Activated CD8-positive, alpha-beta memory T cell treated with anti-CD3 and anti-CD28 coated beads for 36 hours (primary cell): ENCODE measurements around the gene ASPG. TPM values are rescaled to one million over a fixed set of nuclear protein-coding genes. Genes with fewer than 3 reads are reported as not detected.

Experiments used
- CTCF ChIA-PET: fragments of 350-600 bp; sonication (Branson Sonifier 250); formaldehyde crosslinking; loops from one replicate; lab custom pipeline; 2021; ENCODE audit warnings: antibody characterized with exemption; lab: Charles Lee
- POLR2A ChIA-PET: fragments of 350-600 bp; sonication (Branson Sonifier 250); formaldehyde crosslinking; loops from one replicate; lab custom pipeline; 2021; ENCODE audit warnings: antibody characterized with exemption; lab: Charles Lee
- total RNA-seq, 2 experiments: library from RNA; stranded (reverse); gene quantifications; one replicate each; pipeline ENCODE4 v1.2.3, GENCODE V29; 2021

Gene ASPG
- total RNA-seq = not detected

GRCh38 chr14:104085032-104085888, at the start of gene ASPG:
Gene ASPG, plus strand, starts transcription at chr14:104085700. Its CDS starts 71 bp downstream, at chr14:104085771.
- POLR2A ChIA-PET = no interaction called here
- CTCF ChIA-PET = interaction anchor here (0.8 to 1.0 kb wide), 2 partner anchors 10 to 11 kb away, joined by 3 to 4 read pairs; no protein-coding TSS in a partner anchor

GRCh38 chr14:104036212-104036611, 49.3 kb upstream of the ASPG start:
- ChIA-PET CTCF (no interaction called here), POLR2A (no interaction called here)

GRCh38 chr14:104037074-104037473, 48.4 kb upstream of the ASPG start:
- ChIA-PET POLR2A (no interaction called here), CTCF (interaction anchor here (0.6 kb wide), 1 partner anchor 122 kb away, joined by 5 read pairs; no protein-coding TSS in a partner anchor)

- ChIA-PET CTCF (no interaction called here), POLR2A (no interaction called here)
Measured at GRCh38 chr14:104037903-104038302, 47.6 kb upstream of the ASPG start.

- ChIA-PET CTCF (no interaction called here), POLR2A (no interaction called here)
Measured at GRCh38 chr14:104039214-104039613, 46.3 kb upstream of the ASPG start.

- POLR2A ChIA-PET = no interaction called here
- CTCF ChIA-PET = no interaction called here
Measured at GRCh38 chr14:104040539-104040938, 45.0 kb upstream of the ASPG start.

GRCh38 chr14:104041430-104042104, 43.9 kb upstream of the ASPG start:
- CTCF ChIA-PET = interaction anchor here (0.6 kb wide), 1 partner anchor 141 kb away, joined by 6 read pairs; no protein-coding TSS in a partner anchor
- POLR2A ChIA-PET = interaction anchor here (0.6 kb wide), 1 partner anchor 122 kb away, joined by 3 read pairs; no protein-coding TSS in a partner anchor

GRCh38 chr14:104044016-104044415, 41.5 kb upstream of the ASPG start:
- ChIA-PET CTCF (no interaction called here), POLR2A (no interaction called here)

- POLR2A ChIA-PET = no interaction called here
- CTCF ChIA-PET = no interaction called here
Measured at GRCh38 chr14:104047761-104048160, 37.7 kb upstream of the ASPG start.

GRCh38 chr14:104048758-104049507, 36.6 kb upstream of the ASPG start:
- POLR2A ChIA-PET = interaction anchor here (0.6 kb wide), 1 partner anchor 15 kb away, joined by 3 read pairs; no protein-coding TSS in a partner anchor
- CTCF ChIA-PET = no interaction called here

- ChIA-PET POLR2A (no interaction called here), CTCF (no interaction called here)
Measured at GRCh38 chr14:104049576-104050240, 35.8 kb upstream of the ASPG start.

GRCh38 chr14:104051092-104051813, 34.2 kb upstream of the ASPG start:
- ChIA-PET CTCF (no interaction called here), POLR2A (no interaction called here)

GRCh38 chr14:104054222-104054905, 31.1 kb upstream of the ASPG start:
- POLR2A ChIA-PET = no interaction called here
- CTCF ChIA-PET = interaction anchor here (0.6 kb wide), 1 partner anchor 364 kb away, joined by 3 read pairs; no protein-coding TSS in a partner anchor

GRCh38 chr14:104062281-104062680, 23.2 kb upstream of the ASPG start:
- ChIA-PET CTCF (interaction anchor here (0.7 kb wide), 1 partner anchor 132 kb away, joined by 3 read pairs; no protein-coding TSS in a partner anchor), POLR2A (no interaction called here)

- CTCF ChIA-PET = interaction anchor here (0.9 kb wide), 1 partner anchor 30 kb away, joined by 3 read pairs; no protein-coding TSS in a partner anchor
- POLR2A ChIA-PET = interaction anchor here (0.7 kb wide), 1 partner anchor 16 kb away, joined by 3 read pairs; no protein-coding TSS in a partner anchor
Measured at GRCh38 chr14:104064003-104064402, 21.5 kb upstream of the ASPG start.

GRCh38 chr14:104066279-104066678, 19.2 kb upstream of the ASPG start:
- ChIA-PET CTCF (no interaction called here), POLR2A (no interaction called here)

GRCh38 chr14:104066719-104067295, 18.7 kb upstream of the ASPG start:
- POLR2A ChIA-PET = no interaction called here
- CTCF ChIA-PET = no interaction called here
